HEK293T (cell line): Measurements from ENCODE around the gene CEP350.

Source experiments
- ARNT ChIP-seq: fragments of 450-650 bp; IDR thresholded peaks from 2 replicates; pipeline ENCODE4 v1.6.1; 2017; ENCODE audit warnings: mild to moderate bottlenecking
- BHLHE40 ChIP-seq: fragments of 450-650 bp; IDR thresholded peaks from 2 replicates; pipeline ENCODE4 v1.6.1; 2016; ENCODE audit warnings: mild to moderate bottlenecking, moderate library complexity, borderline replicate concordance
- ELF4 ChIP-seq: fragments of 450-650 bp; IDR thresholded peaks from 2 replicates; pipeline ENCODE4 v1.6.1; 2017; ENCODE audit warnings: antibody characterized with exemption
- FOXA1 ChIP-seq: fragments of 450-650 bp; IDR thresholded peaks from 2 replicates; pipeline ENCODE4 v1.6.1; 2016; ENCODE audit warnings: mild to moderate bottlenecking
- FOXK2 ChIP-seq: fragments of 450-650 bp; IDR thresholded peaks from 2 replicates; pipeline ENCODE4 v1.6.1; 2016; ENCODE audit warnings: mild to moderate bottlenecking
- FOXM1 ChIP-seq: fragments of 450-650 bp; IDR thresholded peaks from 2 replicates; pipeline ENCODE4 v1.6.1; 2017; ENCODE audit warnings: mild to moderate bottlenecking, borderline replicate concordance
- HDGF ChIP-seq: fragments of 450-650 bp; IDR thresholded peaks from 2 replicates; pipeline ENCODE4 v1.6.1; 2017; ENCODE audit warnings: antibody characterized with exemption, borderline replicate concordance
- L3MBTL2 ChIP-seq: fragments of 450-650 bp; conservative IDR thresholded peaks from 2 replicates; pipeline ENCODE4 v1.6.1; 2016; ENCODE audit warnings: mild to moderate bottlenecking
- NFRKB ChIP-seq: fragments of 450-650 bp; IDR thresholded peaks from 2 replicates; pipeline ENCODE4 v1.6.1; 2016; ENCODE audit warnings: mild to moderate bottlenecking, moderate library complexity
- SP1 ChIP-seq: fragments of 450-650 bp; IDR thresholded peaks from 2 replicates; pipeline ENCODE4 v1.6.1; 2017
- SUZ12 ChIP-seq: fragments of 450-650 bp; IDR thresholded peaks from 2 replicates; pipeline ENCODE4 v1.6.1; 2016; ENCODE audit warnings: mild to moderate bottlenecking
- TARDBP ChIP-seq: fragments of 450-650 bp; IDR thresholded peaks from 2 replicates; pipeline ENCODE4 v1.6.1; 2016
- ZNF384 ChIP-seq: fragments of 450-650 bp; IDR thresholded peaks from 2 replicates; pipeline ENCODE4 v1.6.1; 2016
- TF ChIP-seq, protein P1 (sequence below): fragments of 450-650 bp; IDR thresholded peaks from 2 replicates; pipeline ENCODE4 v1.6.1; 2016

DNA sequence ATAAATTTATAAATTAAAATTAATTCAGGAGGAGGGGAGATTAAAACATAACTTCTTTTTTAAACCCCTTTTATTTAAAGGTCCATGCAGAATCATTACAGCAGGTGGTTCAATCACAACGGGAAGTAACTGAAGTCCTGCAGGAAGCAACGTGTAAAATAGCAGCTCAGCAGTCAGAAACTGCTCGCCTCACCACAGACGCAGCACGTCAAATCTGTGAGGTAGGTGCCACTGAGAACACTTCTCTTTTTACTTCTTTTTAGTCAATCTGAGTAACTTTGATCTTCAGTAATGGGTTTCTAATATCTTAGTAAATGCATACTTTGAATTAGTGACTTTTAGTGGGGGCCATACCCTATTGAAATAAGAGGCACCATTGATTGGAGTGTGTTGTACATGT, 87.0 kb downstream of the CEP350 start:
- TF ChIP-seq ARNT (no peak), FOXA1 (no peak), BHLHE40 (no peak), ELF4 (no peak), SUZ12 (no peak), NFRKB (no peak), SP1 (no peak), FOXK2 (no peak), ZNF384 (no peak), TARDBP (no peak), L3MBTL2 (no peak), FOXM1 (no peak), HDGF (no peak)
- TF ChIP-seq, protein P1, sequence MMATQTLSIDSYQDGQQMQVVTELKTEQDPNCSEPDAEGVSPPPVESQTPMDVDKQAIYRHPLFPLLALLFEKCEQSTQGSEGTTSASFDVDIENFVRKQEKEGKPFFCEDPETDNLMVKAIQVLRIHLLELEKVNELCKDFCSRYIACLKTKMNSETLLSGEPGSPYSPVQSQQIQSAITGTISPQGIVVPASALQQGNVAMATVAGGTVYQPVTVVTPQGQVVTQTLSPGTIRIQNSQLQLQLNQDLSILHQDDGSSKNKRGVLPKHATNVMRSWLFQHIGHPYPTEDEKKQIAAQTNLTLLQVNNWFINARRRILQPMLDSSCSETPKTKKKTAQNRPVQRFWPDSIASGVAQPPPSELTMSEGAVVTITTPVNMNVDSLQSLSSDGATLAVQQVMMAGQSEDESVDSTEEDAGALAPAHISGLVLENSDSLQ = no peak
